K562 (cell line): ENCODE data around the gene NUDT21. TPM values are rescaled to one million over a fixed set of nuclear protein-coding genes. Genes with fewer than 3 reads are reported as not detected.
A peak's percentile ranks its signal among the peaks of the same experiment; 100 is the strongest.

Experiments
- BCOR ChIP-seq: fragments of 450-650 bp; IDR thresholded peaks from 2 replicates; pipeline ENCODE4 v1.6.1; 2016
- CBFB ChIP-seq: sonication (generic); formaldehyde crosslinking; IDR thresholded peaks from 2 replicates; pipeline ENCODE4 v1.4.0; 2020; ENCODE audit warnings: mild to moderate bottlenecking, missing genetic modification reagents
- EP300 ChIP-seq: IDR thresholded peaks from 2 replicates; pipeline ENCODE4 v1.6.1; 2012; ENCODE audit warnings: low read length, improper control_type of control experiment
- GATAD2B ChIP-seq: fragments of 450-650 bp; IDR thresholded peaks from 2 replicates; pipeline ENCODE4 v1.6.1; 2017; ENCODE audit warnings: mild to moderate bottlenecking, borderline replicate concordance
- IRF1 ChIP-seq: sonication (generic); formaldehyde crosslinking; IDR thresholded peaks from 2 replicates; pipeline ENCODE4 v1.8.0; 2022; ENCODE audit warnings: missing genetic modification reagents, mild to moderate bottlenecking, borderline replicate concordance
- LEF1 ChIP-seq: fragments of 450-650 bp; IDR thresholded peaks from 2 replicates; pipeline ENCODE4 v1.6.1; 2016; ENCODE audit warnings: mild to moderate bottlenecking
- MBD1 ChIP-seq: fragments of 250-450 bp; sonication (Bioruptor Pico); IDR thresholded peaks from 2 replicates; pipeline ENCODE4 v1.8.0; 2022; ENCODE audit warnings: inconsistent platforms
- MCM2 ChIP-seq: fragments of 450-650 bp; IDR thresholded peaks from 2 replicates; pipeline ENCODE4 v1.6.1; 2017; ENCODE audit warnings: low read depth, mild to moderate bottlenecking
- MTA3 ChIP-seq: fragments of 450-650 bp; formaldehyde crosslinking; IDR thresholded peaks from 2 replicates; pipeline ENCODE4 v1.6.1; 2017; ENCODE audit warnings: mild to moderate bottlenecking, borderline replicate concordance
- NCOA1 ChIP-seq: fragments of 450-650 bp; IDR thresholded peaks from 2 replicates; pipeline ENCODE4 v1.6.1; 2016; ENCODE audit warnings: low read depth
- NKRF ChIP-seq: fragments of 450-650 bp; IDR thresholded peaks from 2 replicates; pipeline ENCODE4 v1.6.1; 2016; ENCODE audit warnings: borderline replicate concordance
- PML ChIP-seq: IDR thresholded peaks from 2 replicates; pipeline ENCODE4 v1.6.1; 2012; ENCODE audit warnings: low read length, inconsistent platforms
- SNIP1 ChIP-seq: fragments of 450-650 bp; IDR thresholded peaks from 2 replicates; pipeline ENCODE4 v1.7.1; 2017; ENCODE audit warnings: low read depth, mild to moderate bottlenecking
- TAF15 ChIP-seq: fragments of 200-400 bp; formaldehyde crosslinking; IDR thresholded peaks from 2 replicates; pipeline ENCODE4 v1.6.1; 2017; ENCODE audit warnings: mild to moderate bottlenecking, low read depth, low read length, moderate library complexity
- TCF3 ChIP-seq: sonication (generic); formaldehyde crosslinking; IDR thresholded peaks from 2 replicates; pipeline ENCODE4 v1.4.0; 2020; ENCODE audit warnings: mild to moderate bottlenecking, missing genetic modification reagents
- TCFL5 ChIP-seq: fragments of 250-450 bp; sonication (Bioruptor Pico); conservative IDR thresholded peaks from 2 replicates; pipeline ENCODE4 v1.6.1; 2021; ENCODE audit warnings: mild to moderate bottlenecking, moderate library complexity, matching md5 sums
- TEAD4 ChIP-seq, 2 experiments: sonication (generic) in 1 of 2; formaldehyde crosslinking in 1 of 2; IDR thresholded peaks; 2 replicates each; pipeline versions ENCODE4 v1.6.1 to v1.8.0; 2012 to 2022; ENCODE audit warnings: borderline replicate concordance in 1 of 2, inconsistent platforms in 1 of 2, low read length in 1 of 2, mild to moderate bottlenecking in 1 of 2, missing genetic modification reagents in 1 of 2
- ZNF609 ChIP-seq: sonication (generic); formaldehyde crosslinking; IDR thresholded peaks from 2 replicates; pipeline ENCODE4 v1.8.1; 2023; ENCODE audit warnings: missing genetic modification reagents, mild to moderate bottlenecking, borderline replicate concordance
- ZNF668 ChIP-seq: fragments of 250-450 bp; sonication (Bioruptor Pico); IDR thresholded peaks from 2 replicates; pipeline ENCODE4 v1.8.0; 2022; ENCODE audit warnings: mild to moderate bottlenecking, inconsistent platforms
- polyA plus RNA-seq, 8 experiments: library from polyadenylated mRNA; depleted of rRNA in 4 of 8; stranded (reverse) in 5 of 8; unstranded in 3 of 8; fragments of >200 nt; fragmentation: Nextera tagmentation in 2 of 8; fragmentation: Illumina TruSeq in 1 of 8; extraction: Ambion mirVana in 2 of 8; extraction: Trizol in 1 of 8; gene quantifications; 2 replicates each; pipeline versions ENCODE4 v1.2.1 to v1.2.3, GENCODE V29; 2011 to 2014; ENCODE audit warnings: inconsistent platforms in 1 of 8, missing spikeins in 1 of 8
- total RNA-seq, 7 experiments: library from RNA; depleted of rRNA in 6 of 7; stranded (reverse); fragments of >200 nt in 6 of 7; fragmentation: Illumina TruSeq in 2 of 7; extraction: Trizol in 2 of 7; gene quantifications; 2 replicates each; pipeline versions ENCODE4 v1.2.1 to v1.2.3, GENCODE V29; 2011 to 2021; ENCODE audit warnings: low replicate concordance in 1 of 7

NUDT21 gene
- total and polyA plus RNA-seq, 9 of the 15 experiments (the other 6 are each of a cell fraction or from before 2014, with no cell fraction given) = 62.4 to 218 (median 121) TPM

GRCh38 chr16:56423584-56424403 is 27.3 kb downstream of the NUDT21 start (continued):
- TF ChIP-seq TEAD4 (IDR thresholded peaks at IDR 0.05; ENCODE audit: low read length) = peak; percentile 51; the same call in 1 of the 2 replicates
- TF ChIP-seq TEAD4 (CRISPR knock-in tag; IDR thresholded peaks at IDR 0.05; ENCODE audit: borderline replicate concordance) = no peak
- TF ChIP-seq CBFB (CRISPR knock-in tag) = no peak
- no peak for TF ChIP-seq MBD1 (CRISPR knock-in tag)
- no peak for TF ChIP-seq IRF1 (CRISPR knock-in tag)
- TF ChIP-seq EP300 = peak; percentile 55
- TF ChIP-seq SNIP1 = no peak
- 0 out of 2 replicates have a peak, but pooled peaks have one; percentile 9 for TF ChIP-seq NKRF
- TF ChIP-seq ZNF668 (CRISPR knock-in tag) = no peak
- peak; percentile 70 for TF ChIP-seq LEF1
- 0 out of 2 replicates have a peak, but pooled peaks have one; percentile 25 for TF ChIP-seq MTA3
- TF ChIP-seq TAF15 = no peak
- TF ChIP-seq ZNF609 (CRISPR knock-in tag) = no peak
- TF ChIP-seq PML = 0 out of 2 replicates have a peak, but pooled peaks have one; percentile 5
- no peak for TF ChIP-seq TCFL5
- peak; percentile 21; the same call in 1 of the 2 replicates for TF ChIP-seq TCF3 (CRISPR knock-in tag)
- no peak for TF ChIP-seq MCM2
- TF ChIP-seq NCOA1 = no peak
- no peak for TF ChIP-seq BCOR
- peak; percentile 20; the same call in 1 of the 2 replicates for TF ChIP-seq GATAD2B
